Left ventricle myocardium inferior (tissue), 1 donor: ENCODE results near the gene SLC5A9. TPM values are rescaled to one million over a fixed set of nuclear protein-coding genes. Genes with fewer than 3 reads are reported as not detected.

Experiments
- DNase-seq: peaks from one replicate; pipeline ENCODE4 v3.0.0-alpha.2; 2020
- H3K27ac ChIP-seq: fragments of 200-600 bp; replicated peaks from 2 replicates; pipeline ENCODE4 v1.8.0; 2021
- H3K27me3 ChIP-seq: fragments of 200-600 bp; 2 replicates; pipeline ENCODE4 v1.8.0; 2021; ENCODE audit warnings: low read depth
- H3K36me3 ChIP-seq: fragments of 200-600 bp; 2 replicates; pipeline ENCODE4 v1.8.0; 2021
- H3K4me1 ChIP-seq: fragments of 200-600 bp; 2 replicates; pipeline ENCODE4 v1.8.0; 2021
- H3K4me3 ChIP-seq: fragments of 200-600 bp; 2 replicates; pipeline ENCODE4 v1.8.0; 2021; ENCODE audit warnings: mild to moderate bottlenecking, moderate library complexity
- H3K9me3 ChIP-seq: fragments of 200-600 bp; replicated peaks from 2 replicates; pipeline ENCODE4 v1.8.0; 2021
- intact Hi-C: fragments of 100-400 bp; cut with micrococcal nuclease; formaldehyde crosslinking; loops from one replicate; pipeline ENCODE4 v1.11.0; 2022
- total RNA-seq: library from RNA; stranded (reverse); fragmentation: NEBNext Ultra II Directional; extraction: Animal tissue kit (Norgen Biotek cat#: 25700); gene quantifications from one replicate; pipeline ENCODE4 v1.2.1, GENCODE V29; 2021
- TF ChIP-seq, protein P1 (sequence below): fragments of 200-600 bp; IDR thresholded peaks from 2 replicates; pipeline ENCODE4 v1.8.0; 2021; ENCODE audit warnings: antibody characterized with exemption, mild to moderate bottlenecking, borderline replicate concordance
- donor health status: DM: no; HTN: yes; CAD: no; lungs with severe emphysema.

The SLC5A9 gene
- total RNA-seq, 1 donor from 2014 or later, result 0.36 TPM

DNA sequence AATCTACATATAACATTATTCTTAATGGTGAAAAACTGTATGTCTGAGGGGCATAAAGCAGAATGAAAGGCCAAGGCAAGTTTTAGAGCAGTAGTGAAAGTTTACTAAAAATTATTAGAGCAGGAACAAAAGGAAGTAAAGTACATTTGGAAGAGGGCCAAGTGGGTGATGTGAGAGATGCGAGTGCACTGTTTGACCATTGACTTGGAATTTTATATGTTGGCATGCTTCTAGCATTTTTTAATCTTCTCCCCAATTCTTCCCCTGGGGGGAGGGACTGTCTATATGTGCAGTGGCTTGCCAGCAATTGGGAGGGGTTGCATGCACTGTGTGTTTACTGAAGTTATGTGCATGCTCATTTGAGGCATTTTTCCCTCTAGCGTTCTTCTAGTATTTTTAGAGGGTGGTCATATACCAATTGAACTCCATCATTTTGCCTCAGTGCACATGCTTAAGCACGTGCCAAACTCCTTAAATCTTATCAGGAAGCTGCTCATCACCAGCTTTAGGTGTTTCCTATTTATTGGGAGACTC lies 36.1 kb upstream of the SLC5A9 start:
- no peak for DNase-seq
- intact Hi-C loops, result no loop called here
- H3K9me3 ChIP-seq, result peaks cover 25% of the 10 kb centered on the region
- no peak overlapping the region for H3K4me3 ChIP-seq
- no peaks in the 10 kb centered on the region for H3K36me3 ChIP-seq
- no peak overlapping the region for H3K27ac ChIP-seq
- peaks cover 17% of the 10 kb centered on the region for H3K27me3 ChIP-seq
- no peaks in the 10 kb centered on the region for H3K4me1 ChIP-seq
- TF ChIP-seq, protein P1, sequence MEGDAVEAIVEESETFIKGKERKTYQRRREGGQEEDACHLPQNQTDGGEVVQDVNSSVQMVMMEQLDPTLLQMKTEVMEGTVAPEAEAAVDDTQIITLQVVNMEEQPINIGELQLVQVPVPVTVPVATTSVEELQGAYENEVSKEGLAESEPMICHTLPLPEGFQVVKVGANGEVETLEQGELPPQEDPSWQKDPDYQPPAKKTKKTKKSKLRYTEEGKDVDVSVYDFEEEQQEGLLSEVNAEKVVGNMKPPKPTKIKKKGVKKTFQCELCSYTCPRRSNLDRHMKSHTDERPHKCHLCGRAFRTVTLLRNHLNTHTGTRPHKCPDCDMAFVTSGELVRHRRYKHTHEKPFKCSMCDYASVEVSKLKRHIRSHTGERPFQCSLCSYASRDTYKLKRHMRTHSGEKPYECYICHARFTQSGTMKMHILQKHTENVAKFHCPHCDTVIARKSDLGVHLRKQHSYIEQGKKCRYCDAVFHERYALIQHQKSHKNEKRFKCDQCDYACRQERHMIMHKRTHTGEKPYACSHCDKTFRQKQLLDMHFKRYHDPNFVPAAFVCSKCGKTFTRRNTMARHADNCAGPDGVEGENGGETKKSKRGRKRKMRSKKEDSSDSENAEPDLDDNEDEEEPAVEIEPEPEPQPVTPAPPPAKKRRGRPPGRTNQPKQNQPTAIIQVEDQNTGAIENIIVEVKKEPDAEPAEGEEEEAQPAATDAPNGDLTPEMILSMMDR, result no peak

DNA sequence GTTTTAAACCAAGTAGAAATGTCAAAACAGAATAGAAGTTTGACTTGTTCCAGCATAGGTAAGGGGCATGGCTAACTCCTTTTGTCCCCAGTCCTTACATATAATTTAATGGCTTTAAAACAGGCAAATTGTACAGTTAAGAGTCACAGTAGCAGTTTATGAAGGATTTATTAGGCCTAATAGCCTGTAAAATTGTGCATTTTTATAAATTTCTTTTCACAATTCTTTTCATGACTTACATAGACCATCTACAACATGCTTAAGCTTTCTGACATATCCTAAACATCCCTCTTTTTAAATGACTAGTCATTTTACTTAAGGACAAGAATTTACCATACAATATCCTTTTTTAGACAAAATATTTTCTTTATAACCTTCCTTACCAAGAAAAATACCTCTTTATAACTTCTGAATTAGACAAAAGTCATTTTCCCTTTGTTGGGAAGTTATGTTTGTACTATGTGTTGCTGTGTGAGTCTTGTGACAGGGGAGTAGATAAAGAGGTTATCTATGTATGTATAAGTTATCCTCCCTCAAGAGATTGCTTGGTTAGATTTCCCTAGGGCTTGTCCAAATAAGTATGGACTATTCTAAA lies 34.5 kb upstream of the SLC5A9 start:
- Histone ChIP-seq H3K9me3 (peaks cover 25% of the 10 kb centered on the region), H3K36me3 (no peaks in the 10 kb centered on the region), H3K4me1 (no peaks in the 10 kb centered on the region), H3K4me3 (no peak overlapping the region), H3K27me3 (peaks cover 17% of the 10 kb centered on the region), H3K27ac (no peak overlapping the region)
- TF ChIP-seq, protein P1, result no peak
- intact Hi-C loops, result no loop called here
- no peak for DNase-seq

DNA sequence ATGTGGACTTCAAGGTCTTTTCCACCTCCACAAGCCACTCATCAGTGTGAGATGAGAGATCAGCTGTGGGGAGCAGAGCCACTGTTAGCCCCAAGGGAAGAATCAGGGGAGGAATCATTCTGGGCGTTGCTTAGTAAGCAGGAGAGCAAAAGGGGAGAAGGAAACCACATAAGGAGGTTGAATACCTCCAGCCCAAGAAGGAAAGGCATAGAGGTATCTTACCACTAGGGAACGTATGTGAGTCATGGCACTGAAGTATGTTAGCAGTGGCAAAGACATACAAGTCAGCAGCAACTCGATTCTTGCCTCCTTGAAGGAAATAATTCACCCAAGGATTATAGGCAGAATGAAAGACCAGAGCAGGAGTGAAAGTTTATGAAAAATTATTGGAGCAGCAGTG lies 31.6 kb upstream of the SLC5A9 start:
- no peaks in the 10 kb centered on the region for H3K36me3 ChIP-seq
- DNase-seq, result no peak
- H3K4me3 ChIP-seq, result no peak overlapping the region
- TF ChIP-seq, protein P1, result no peak
- H3K27me3 ChIP-seq, result peaks cover 25% of the 10 kb centered on the region
- H3K9me3 ChIP-seq, result peaks cover 25% of the 10 kb centered on the region
- intact Hi-C loops, result no loop called here
- no peak overlapping the region for H3K27ac ChIP-seq
- H3K4me1 ChIP-seq, result no peaks in the 10 kb centered on the region

DNA sequence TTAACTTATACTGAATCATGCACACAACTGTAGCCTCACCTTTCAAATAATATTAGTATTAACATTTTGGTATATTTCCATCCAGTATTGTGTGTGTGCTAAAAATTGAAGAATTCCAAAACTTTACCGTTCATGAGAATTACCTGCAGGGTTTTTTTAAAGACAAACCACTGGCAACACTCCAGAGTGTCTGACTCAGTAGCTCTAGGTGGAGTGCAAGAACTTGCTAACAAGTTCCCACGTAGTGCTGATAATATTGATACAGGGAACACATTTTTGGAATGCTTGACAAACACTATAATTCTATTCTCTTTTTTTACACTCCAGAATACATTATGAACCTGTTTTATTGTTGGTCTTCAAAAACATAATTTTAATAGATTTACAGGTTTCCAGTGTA lies 27.7 kb upstream of the SLC5A9 start:
- no peak overlapping the region for H3K4me3 ChIP-seq
- DNase-seq, result no peak
- peaks cover 18% of the 10 kb centered on the region for H3K27me3 ChIP-seq
- no peaks in the 10 kb centered on the region for H3K4me1 ChIP-seq
- no peaks in the 10 kb centered on the region for H3K9me3 ChIP-seq
- TF ChIP-seq, protein P1, result no peak
- no peak overlapping the region for H3K27ac ChIP-seq
- H3K36me3 ChIP-seq, result no peaks in the 10 kb centered on the region
- intact Hi-C loops, result no loop called here

DNA sequence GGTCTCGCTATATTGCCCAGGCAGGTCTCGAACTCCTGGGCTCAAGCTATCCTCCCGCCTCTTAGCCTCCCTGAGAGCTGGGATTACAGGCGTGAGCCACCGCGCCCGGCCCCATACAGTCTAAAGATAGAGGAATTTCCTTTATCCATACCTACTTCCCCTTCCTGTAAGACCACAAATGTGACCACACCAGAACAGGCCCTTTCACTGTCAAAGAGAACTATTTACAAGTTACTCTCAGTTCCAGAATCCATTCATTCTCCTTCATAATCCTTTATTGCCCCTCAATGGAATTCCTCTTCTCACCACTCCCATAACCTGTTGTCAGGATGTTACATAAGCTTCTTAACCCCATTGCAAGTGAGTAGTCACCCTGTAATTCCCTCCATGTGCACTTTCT lies 26.3 kb upstream of the SLC5A9 start:
- Histone ChIP-seq H3K27ac (no peak overlapping the region), H3K9me3 (no peaks in the 10 kb centered on the region), H3K36me3 (no peaks in the 10 kb centered on the region), H3K27me3 (peaks cover 22% of the 10 kb centered on the region), H3K4me3 (no peak overlapping the region), H3K4me1 (no peaks in the 10 kb centered on the region)
- TF ChIP-seq, protein P1, result no peak
- intact Hi-C loops, result no loop called here
- no peak for DNase-seq
